ENCODE results near the gene PBXIP1.
"Not testable (repeated sequence)": the region's sequence is repeated elsewhere in the genome, so short reads cannot be mapped to it uniquely, and the experiment has no call there.

PBXIP1 gene

GRCh38 chr1:154908937-154909336 lies 47.0 kb downstream of the PBXIP1 start:
- TF ChIP-seq CTCF (IDR thresholded peaks at IDR 0.05; ENCODE audit: insufficient read depth, low read length, poor library complexity, severe bottlenecking): no peak
- DNase-seq (ENCODE audit: extremely low read depth, insufficient read length): no peak

GRCh38 chr1:154908129-154908528 lies 47.8 kb downstream of the PBXIP1 start:
- H3K36me3 ChIP-seq (ENCODE audit: control insufficient read depth, insufficient read depth, low read length); DNase-seq (ENCODE audit: extremely low read depth, insufficient read length); H3K27me3 ChIP-seq (replicated peaks; ENCODE audit: control insufficient read depth, insufficient read depth, low read length); H3K4me3 ChIP-seq (replicated peaks; ENCODE audit: low read depth, low read length): not testable (repeated sequence)

More at GRCh38 chr1:154908937-154909336, 47.0 kb downstream of the PBXIP1 start:
- Histone ChIP-seq H3K27me3 (replicated peaks; ENCODE audit: control insufficient read depth, insufficient read depth, low read length) (no peaks in the 10 kb centered on the region), H3K36me3 (ENCODE audit: control insufficient read depth, insufficient read depth, low read length) (no peaks in the 10 kb centered on the region), H3K4me3 (replicated peaks; ENCODE audit: low read depth, low read length) (no peak overlapping the region)

GRCh38 chr1:154906621-154907081 lies 49.2 kb downstream of the PBXIP1 start:
- Histone ChIP-seq H3K4me3 (replicated peaks; ENCODE audit: low read depth, low read length) (no peak overlapping the region), H3K27me3 (replicated peaks; ENCODE audit: control insufficient read depth, insufficient read depth, low read length) (no peaks in the 10 kb centered on the region), H3K36me3 (ENCODE audit: control insufficient read depth, insufficient read depth, low read length) (no peaks in the 10 kb centered on the region)
- peak; percentile 32 for TF ChIP-seq CTCF (IDR thresholded peaks at IDR 0.05; ENCODE audit: insufficient read depth, low read length, poor library complexity, severe bottlenecking)
- DNase-seq (ENCODE audit: extremely low read depth, insufficient read length): no peak

- Histone ChIP-seq H3K4me3 (replicated peaks; ENCODE audit: low read depth, low read length) (no peak overlapping the region), H3K27me3 (replicated peaks; ENCODE audit: control insufficient read depth, insufficient read depth, low read length) (no peaks in the 10 kb centered on the region), H3K36me3 (ENCODE audit: control insufficient read depth, insufficient read depth, low read length) (no peaks in the 10 kb centered on the region)
- no peak for DNase-seq (ENCODE audit: extremely low read depth, insufficient read length)
- TF ChIP-seq CTCF (IDR thresholded peaks at IDR 0.05; ENCODE audit: insufficient read depth, low read length, poor library complexity, severe bottlenecking): no peak
Measured at GRCh38 chr1:154902938-154903566, 52.8 kb downstream of the PBXIP1 start.

GRCh38 chr1:154901591-154901990 lies 54.3 kb downstream of the PBXIP1 start:
- H3K36me3 ChIP-seq (ENCODE audit: control insufficient read depth, insufficient read depth, low read length): no peaks in the 10 kb centered on the region
- no peak for DNase-seq (ENCODE audit: extremely low read depth, insufficient read length)
- no peak overlapping the region for H3K4me3 ChIP-seq (replicated peaks; ENCODE audit: low read depth, low read length)
- no peak for TF ChIP-seq CTCF (IDR thresholded peaks at IDR 0.05; ENCODE audit: insufficient read depth, low read length, poor library complexity, severe bottlenecking)
- H3K27me3 ChIP-seq (replicated peaks; ENCODE audit: control insufficient read depth, insufficient read depth, low read length): no peaks in the 10 kb centered on the region

DNA sequence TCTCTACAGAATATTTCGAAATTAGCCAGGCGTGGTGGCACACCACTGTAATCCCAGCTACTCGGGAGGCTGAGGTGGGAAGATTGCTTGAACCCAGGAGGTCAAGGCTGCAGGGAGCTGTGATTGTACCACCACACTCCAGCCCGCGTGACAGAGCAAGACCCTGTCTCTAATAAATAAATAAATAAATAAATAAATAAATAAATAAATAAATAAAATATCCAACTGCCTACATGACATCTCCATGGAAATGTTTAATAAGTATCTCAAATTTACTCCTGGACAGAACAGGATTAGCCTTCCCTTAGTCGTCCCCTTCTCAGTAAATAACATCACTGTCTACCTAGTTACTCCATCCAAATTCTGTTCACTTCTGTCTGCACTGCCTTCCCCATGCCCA lies 56.9 kb downstream of the PBXIP1 start:
- no peaks in the 10 kb centered on the region for H3K27me3 ChIP-seq (replicated peaks; ENCODE audit: control insufficient read depth, insufficient read depth, low read length)
- H3K4me3 ChIP-seq (replicated peaks; ENCODE audit: low read depth, low read length): no peak overlapping the region
- DNase-seq (ENCODE audit: extremely low read depth, insufficient read length): no peak
- no peaks in the 10 kb centered on the region for H3K36me3 ChIP-seq (ENCODE audit: control insufficient read depth, insufficient read depth, low read length)
- TF ChIP-seq CTCF (IDR thresholded peaks at IDR 0.05; ENCODE audit: insufficient read depth, low read length, poor library complexity, severe bottlenecking): no peak
